GM19372 (cell line): ENCODE data around the gene FXYD7.
"Not testable (repeated sequence)": the region's sequence is repeated elsewhere in the genome, so short reads cannot be mapped to it uniquely, and the experiment has no call there.

Experiments used
- ATAC-seq: cut with Tn5 transposase; IDR thresholded peaks from one replicate; pipeline ENCODE4 v1.9.1; 2021; ENCODE audit warnings: mild to moderate bottlenecking, low read depth, moderate library complexity; ENCODE audit not compliant: unreplicated experiment

The FXYD7 gene, protein sequence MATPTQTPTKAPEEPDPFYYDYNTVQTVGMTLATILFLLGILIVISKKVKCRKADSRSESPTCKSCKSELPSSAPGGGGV

DNA sequence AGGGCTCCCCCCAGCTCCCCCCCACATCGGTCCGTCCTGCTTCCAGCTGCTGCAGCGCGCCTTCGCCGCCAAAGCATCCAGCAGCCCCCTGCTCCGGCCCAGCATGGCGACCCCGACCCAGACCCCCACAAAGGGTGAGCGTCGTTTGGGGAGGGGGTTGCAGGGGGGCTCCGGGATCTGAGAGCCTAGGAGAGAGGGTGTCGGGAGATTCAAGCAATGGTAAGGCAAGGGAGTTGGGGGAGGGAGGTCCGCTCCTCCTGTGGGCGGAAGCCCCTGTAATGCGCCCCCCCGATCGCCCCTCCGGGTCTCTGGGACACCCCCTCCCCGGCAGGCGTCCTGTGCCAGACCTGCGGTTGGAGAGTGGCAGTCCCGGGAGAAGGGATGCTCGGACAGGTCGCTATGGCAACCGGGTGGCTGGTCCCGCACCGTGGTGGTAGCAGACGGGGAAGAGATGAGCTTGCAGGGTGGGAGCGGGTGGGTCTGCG is at the start of gene FXYD7:
FXYD7 (plus strand) TSS at position 25 of the 485 bp plus-strand sequence; CDS start at position 104, 79 bp downstream.
- no peak for ATAC-seq

DNA sequence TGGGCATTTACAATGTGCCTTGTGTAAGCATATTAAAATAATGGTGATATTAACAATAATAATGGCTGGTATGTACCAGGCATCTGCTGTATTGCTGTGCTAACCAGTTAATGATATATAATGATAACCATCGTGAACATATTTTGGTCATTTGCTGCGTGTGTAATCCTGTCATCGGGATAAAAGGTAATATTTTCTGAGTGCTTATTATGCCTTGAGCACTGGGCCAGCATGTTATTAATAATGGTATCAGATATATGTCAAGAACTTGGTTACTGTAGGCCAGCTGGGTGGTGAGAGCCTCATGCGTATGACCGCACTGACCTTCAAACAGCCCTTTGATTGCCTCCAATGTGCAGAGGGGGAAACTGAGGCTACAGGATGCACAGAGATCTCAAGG is 49.6 kb upstream of the FXYD7 start:
- no peak for ATAC-seq

DNA sequence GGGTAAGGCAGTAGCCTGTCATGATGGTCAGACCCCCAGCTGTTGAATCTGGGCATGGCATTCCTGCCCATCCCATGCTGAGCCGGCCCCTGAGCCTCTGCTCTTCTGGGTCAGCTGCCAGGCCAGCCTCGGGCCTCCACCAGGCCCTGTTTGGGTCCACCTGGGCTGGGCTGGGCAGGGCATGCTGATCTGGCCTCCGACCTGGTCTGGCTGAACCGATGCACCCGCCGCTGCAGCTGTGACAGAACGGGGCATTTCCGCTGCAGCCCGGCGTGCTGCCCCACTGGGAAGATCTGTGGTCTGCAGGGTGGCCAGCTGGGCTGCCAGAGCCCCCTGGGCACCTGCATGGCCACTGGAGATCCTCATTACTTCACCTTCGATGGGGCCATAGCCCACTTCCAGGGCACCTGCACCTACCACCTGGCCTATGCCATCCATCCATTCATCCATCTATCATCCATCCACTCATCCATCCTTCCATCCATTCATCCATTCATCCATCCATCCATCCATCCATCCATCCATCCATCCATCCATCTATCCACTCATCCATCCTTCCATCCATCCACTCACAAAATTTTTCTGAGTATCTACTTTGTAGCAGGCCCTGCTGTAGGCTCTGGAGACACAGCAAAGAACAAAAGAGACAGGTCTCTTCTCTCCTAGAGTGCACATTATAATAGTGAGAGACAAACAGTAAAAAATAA is 49.0 kb upstream of the FXYD7 start:
- ATAC-seq, result no peak

DNA sequence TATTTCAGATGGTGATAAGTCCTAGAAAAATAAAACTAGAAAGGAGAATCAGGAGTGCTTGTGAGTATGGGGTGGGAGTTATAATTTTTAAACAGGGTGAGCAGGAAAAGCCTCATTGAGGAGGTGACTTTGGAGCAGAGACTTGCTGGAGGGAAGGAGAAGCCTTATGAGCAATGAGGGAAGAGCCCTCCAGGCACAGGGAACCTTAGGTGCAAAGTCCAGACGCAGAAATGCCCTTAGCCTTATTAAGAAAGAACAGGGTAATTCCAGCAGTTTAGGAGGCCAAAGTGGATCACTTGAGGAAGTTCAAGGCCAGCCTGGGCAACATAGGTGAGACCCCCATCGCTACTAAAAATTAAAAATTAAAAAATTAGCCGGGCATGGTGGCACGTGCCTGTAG is 48.4 kb upstream of the FXYD7 start:
- no peak for ATAC-seq

DNA sequence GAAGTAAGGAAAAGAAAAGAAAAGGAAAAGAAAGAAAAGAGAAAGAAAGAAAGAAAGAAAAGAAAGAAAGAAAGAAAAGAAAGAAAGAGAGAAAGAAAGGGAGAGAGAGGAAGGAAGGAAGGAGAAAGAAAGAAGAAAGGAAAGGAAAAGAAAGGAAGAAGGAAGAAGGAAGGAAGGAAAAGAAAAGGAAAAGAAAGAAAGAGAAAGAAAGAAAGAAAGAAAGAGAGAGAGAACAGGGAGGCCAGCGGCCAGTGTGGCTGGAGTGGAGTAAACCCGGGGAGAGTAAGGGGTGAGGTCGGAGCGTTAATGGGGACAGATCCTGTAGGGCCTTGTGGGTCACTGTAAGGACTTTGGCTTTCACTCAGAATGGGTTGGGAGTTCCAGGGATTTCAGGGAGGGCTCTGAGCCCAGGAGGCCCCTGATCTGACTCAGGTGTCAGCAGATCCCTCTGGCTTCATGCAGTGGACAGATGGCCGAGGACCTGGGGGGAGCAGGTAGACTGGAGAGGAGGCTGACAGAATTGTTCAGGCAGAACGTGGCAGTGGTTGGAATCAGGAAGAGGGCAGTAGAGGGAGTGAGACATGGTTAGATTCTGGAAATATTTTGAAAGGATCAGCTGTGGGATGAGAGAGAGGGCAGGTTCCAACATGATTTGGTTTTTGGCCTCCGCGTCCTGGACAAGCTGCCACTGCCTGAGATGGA is 47.2 kb upstream of the FXYD7 start:
- ATAC-seq, result no peak

DNA sequence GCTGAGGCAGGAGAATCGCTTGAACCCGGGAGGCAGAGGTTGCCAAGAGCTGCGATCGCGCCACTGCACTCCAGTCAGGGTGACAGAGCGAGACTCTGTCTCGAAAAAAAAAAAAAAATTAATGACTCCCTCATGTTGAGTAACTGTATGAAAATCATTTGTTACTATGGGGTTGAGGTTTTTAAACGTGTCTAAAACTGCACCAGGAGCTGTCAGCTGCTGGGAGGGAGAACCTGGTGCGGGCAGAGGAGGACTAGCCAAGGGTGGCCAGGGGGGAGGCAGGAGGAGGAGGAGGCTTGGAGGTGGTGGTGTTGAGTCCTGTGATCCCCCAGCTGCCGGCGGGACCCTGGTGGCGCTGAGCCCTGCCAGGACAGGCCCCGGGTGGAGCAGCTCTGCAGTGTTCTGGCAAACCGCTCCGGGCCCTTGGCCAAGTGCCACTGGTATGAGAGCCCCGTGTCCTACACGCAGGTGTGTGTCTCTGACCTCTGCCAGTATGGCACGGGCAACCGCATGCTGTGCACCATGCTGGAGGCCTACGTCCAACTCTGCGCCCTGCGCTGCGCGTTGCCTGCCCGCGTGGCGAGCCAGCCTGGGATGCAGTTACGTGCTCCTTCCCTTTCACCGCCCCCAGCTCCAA is 44.5 kb upstream of the FXYD7 start:
- ATAC-seq, result no peak

DNA sequence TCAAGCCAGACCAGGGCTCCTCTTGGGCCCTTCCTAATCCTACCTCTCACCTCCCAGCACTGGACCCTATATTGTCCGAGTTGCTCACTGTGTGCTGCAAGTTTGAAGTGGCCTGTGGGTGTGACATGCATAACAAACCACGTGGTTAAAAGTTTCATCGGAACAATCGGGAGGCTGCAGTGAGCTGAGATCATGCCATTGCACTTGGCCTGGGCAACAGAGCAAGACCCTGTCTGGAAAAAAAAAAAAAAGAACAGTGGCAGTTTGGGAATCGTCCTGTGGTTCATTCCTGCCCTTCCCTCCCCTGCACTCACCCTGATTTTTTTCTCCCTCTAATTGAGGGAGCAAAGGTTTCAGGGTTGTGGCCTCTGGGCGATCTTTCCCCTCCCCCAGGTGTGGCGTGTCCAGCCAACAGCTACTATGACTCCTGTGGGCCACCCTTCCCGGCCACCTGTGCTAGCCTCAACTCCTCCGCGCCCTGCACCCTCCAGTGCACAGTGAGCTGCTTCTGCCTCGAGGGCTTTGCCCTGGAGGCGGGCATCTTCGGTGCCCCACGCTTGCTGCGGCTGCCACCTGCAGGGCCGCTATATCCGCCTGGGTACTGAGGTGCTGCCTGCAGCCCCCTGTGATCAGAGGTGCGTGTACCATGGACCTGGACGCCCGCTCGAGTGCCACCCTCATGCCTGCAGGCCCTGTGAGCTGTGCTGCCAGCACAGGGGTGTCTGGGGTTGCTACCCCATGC is 43.7 kb upstream of the FXYD7 start:
- no peak for ATAC-seq

DNA sequence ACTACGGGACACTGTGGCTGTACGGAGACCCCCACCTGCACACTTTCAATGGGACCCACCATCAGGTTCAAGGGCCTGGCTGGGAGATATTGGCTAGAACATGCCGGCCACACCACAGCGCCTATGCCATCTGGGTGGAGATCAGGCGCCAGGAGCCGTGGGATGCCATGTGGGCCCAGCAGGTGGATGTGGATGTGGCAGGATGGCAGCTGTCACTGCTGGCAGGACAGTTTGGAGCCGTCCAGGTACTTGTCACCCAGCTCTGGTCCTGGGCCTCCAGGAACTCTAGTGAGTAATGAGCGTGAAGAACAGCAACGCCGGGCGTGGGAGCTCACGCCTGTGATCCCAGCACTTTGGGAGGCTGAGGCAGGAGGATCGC is 43.2 kb upstream of the FXYD7 start:
- ATAC-seq, result no peak

DNA sequence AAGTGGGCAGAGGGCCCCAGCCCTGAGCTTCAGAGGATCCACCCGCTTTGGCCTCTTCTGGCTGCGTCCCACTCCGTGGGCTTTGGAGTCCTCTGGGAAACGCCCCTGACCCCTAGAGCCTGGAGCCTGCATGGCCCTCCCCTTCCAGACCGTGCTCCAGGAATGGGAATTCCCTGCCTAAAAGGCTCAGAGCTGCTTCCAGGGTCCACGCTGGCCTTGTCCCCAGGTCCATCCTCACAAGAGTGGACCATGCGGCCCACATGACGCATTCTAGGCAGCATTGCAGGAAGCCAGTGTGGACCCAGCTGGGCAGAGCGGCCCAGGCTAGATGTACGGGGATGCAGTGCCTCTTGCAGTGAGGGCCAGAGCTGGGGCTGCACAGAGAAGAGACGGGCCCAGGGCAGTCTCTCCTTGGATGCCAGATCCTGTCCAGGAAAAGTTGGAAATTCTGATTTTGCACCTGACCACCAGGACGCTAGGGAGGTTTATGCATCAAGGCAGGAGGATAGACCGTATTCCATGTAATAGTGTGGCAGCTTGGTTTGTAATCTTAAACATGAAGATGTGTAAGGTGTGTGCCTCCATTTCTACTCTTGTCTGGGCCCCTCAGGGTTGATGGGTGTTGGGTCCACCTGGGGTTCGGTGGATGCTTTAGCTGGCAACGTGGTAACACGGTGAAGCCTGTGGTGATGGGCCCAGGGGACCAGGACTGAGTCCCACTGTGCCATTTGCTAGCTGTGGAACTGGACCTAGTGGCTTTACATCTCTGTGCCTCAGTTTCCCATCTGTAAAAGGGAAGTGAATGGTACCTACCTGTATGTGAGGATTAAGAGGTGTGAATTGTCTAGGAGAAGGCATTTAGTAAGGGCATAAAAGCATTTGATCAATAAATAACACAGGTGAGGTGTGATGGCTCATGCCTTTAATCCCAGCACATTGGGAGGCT is 42.2 kb upstream of the FXYD7 start:
- ATAC-seq, result no peak

DNA sequence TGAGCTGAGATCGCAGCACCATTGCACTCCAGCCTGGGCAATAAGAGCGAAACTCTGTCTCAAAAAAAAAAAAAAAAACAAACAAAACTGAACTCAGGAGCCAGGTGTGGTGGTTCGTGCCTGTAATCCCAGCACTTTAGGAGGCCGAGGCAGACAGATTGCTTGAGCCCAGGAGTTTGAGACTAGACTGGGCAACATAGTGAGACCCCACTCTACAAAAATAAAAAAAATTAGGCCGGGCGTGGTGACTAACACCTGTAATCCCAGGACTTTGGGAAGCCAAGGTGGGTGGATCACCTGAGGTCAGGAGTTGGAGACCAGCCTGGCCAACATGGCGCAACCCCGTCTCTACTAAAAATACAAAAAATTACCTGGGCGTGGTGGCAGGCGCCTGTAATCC is 41.1 kb upstream of the FXYD7 start:
- ATAC-seq, result not testable (repeated sequence)

DNA sequence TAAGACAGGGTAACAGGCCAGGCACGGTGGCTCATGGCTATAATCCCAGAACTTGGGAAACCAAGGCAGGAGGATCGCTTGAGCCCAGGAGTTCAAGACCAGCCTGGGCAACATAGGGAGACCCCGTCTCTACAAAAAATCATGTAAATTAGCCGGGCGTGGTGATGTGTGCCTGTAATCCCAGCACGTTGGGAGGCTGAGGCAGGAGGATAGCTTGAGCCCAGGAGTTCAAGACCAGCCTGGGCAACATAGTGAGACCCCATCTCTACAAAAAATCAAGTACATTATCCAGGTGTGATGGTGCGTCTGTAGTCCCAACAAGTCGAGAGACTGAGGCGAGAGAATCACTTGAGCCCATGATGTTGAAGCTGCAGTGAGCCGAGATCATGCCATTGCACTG is 39.4 kb upstream of the FXYD7 start:
- ATAC-seq, result not testable (repeated sequence)

DNA sequence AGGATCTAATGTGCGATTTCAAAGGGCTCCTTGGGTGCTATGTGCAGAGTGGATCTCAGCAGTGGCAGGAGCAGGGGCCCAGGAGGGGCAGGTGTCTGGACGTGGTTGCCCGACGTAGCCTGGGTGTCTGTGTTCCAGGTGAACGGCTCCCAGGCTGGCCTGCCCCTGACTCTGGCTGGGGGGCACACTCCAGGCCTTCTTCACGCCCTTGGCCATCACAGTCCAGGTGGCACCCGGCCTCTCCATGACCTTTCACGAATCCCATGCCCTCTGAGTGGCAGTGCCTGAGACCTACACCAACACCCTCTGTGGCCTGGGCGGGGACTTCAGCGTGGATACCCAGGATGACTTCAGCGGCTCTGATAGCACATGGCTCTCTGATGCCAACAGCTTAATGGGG is 38.7 kb upstream of the FXYD7 start:
- no peak for ATAC-seq

DNA sequence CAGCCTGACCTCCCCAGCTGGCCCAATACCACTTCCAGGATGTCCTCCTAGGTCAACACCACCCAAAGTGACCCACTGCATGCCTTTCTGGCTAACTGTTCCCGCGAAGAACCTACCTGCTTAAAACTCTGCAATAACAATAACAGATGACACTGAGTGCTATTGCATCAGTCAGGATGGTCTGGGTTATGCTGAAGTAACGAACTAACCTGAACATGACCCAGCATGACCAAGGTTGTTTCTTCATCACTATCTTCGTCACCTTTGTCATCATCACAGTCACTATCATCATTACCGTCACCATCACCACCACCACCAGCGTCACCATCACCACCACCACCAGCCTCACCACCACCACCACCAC is 38.0 kb upstream of the FXYD7 start:
- no peak for ATAC-seq

DNA sequence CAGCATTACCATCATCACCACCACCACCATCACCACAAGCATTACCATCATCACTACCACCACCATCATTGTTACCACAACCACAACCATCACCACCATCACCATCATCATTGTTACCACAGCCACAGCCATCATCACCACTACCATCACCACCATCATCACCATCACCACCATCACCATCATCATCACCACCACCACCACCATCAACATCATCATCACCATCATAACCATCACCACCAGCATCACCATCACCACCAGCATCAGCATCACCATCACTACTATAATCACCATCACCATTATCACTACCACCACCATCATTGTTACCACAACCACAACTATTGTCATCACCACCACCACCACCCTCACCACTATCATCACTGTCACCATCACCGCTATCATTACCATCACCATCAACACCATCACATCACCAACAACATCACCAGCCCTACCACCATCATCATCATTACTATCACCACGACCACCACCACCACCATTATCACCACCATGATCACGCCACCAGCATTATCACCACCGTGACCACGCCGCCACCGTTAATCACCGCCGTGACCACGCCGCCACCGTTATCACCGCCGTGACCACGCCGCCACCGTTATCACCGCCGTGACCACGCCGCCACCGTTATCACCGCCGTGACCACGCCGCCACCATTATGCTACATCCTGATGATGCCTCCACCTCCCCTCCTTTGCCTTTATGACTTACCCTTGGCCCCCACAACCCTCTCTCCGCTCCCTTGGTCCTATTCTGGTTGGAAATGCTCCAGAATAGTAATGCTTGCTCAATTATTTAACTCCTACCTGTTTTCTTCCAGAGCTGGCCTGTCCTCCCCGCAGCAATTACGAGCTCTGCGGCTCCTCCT is 37.4 kb upstream of the FXYD7 start:
- no peak for ATAC-seq

DNA sequence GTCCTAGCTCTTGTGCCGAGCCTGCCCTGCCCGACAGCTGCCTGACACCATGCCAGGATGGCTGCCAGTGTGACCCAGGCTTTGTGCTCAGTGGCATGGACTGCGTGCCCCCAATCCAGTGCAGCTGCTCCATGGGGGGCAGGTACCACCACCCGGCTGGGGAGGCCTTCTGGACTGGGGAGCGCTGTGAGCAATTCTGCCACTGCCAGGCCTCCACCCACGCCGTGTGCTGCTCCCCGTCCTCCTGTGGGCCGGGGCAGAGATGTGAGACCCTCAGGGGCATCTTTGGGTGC is 36.8 kb upstream of the FXYD7 start:
- no peak for ATAC-seq

DNA sequence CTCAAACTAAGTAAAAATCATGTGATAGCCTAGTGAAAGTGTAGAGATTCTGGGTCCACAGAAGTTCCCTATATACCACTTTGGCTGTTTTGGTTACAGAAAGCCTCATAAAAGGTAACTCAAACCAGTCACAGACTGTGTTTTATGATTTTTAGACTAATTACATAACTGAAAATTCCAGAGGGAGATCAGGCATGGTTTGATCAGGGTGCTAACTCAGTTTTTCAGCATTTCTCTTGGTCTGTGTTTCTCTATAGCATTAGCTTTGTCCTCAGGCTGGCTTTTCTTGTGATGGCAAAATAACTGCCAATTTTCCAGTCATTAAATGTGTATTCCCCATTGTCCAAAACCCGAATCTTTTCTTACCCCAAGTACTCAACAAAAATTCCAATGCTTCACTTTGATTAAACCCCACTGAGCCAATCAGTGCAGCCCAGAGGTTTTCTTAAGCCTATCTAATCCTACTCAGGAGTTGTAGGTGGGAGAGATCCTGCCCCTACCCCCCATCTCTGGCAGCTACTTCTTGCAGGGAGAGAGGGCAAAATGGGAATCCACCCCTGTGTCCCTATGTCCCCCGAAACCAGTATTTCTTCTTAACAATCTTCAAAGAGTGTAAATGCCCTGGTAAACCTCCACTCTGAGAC is 36.0 kb upstream of the FXYD7 start:
- no peak for ATAC-seq

DNA sequence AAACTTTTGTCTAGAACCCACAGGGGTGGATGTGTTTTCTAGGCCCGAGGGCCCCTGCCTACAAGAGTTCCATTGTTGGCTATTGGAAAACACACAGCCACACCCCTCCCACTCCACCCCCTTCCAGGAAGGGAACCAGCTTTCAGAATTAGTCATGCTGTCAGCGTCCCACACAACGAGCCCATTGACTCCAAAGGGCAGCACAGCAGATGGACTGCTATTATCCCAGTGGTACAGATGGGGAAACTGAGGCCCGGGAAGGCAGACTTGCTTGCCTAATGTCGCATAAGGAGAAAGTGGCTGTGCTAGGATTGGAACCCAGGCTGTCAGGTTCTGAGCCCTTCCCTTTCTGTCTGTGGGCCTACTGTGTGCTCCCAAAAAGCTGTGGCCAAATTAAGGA is 35.5 kb upstream of the FXYD7 start:
- ATAC-seq, result no peak

DNA sequence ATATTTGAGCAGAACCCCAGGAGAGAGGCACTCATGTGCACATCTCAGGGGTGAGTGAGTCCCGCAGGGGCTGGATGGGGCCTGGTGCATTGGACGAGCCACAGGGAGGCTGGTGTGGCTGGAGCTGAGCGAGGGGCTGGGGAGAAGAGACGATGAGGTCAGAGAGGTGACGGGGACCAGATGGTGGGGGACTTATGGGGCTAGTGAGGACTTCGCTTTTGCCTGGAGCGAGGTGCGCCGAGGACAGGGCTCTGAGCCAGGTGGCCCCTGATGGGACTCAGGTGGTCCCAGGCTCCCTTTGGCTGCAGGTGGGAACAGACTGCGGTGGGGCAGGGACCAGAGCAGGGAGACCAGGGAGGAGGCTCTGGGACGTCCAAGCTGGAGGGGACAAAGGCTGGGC is 34.3 kb upstream of the FXYD7 start:
- ATAC-seq, result no peak
